Measurements from ENCODE around the gene UQCC2.

Gene UQCC2

GRCh38 chr6:33754222-33754621, 42.7 kb upstream of the UQCC2 start:
- peak overlapping the region in 6 of 11 experiments; percentile 17 to 69 (median 56); a peak in 9 of 22 replicates for H3K4me2 ChIP-seq
- H3K36me3 ChIP-seq, result no peaks in the 10 kb centered on the region
- no peak for TF ChIP-seq Cebpa-rat (IDR thresholded peaks at IDR 0.05)
- H3K27me3 ChIP-seq, result no peaks in the 10 kb centered on the region
- no peak overlapping the region for H3K9ac ChIP-seq
- H3K27ac ChIP-seq, result no peak overlapping the region
- H3K9me3 ChIP-seq (replicated peaks in 1 of 11), result no peaks in the 10 kb centered on the region
- no peak overlapping the region for H3K4me3 ChIP-seq
- H4K20me1 ChIP-seq, result no peaks in the 10 kb centered on the region; a peak in 1 of 22 replicates
- peaks cover 22 to 56% (median 45%) of the 10 kb centered on the region in 10 experiments; a peak in 19 of 20 replicates for H3K4me1 ChIP-seq

- no peaks in the 10 kb centered on the region; a peak in 1 of 22 replicates for H4K20me1 ChIP-seq
- peaks cover 22 to 52% (median 45%) of the 10 kb centered on the region in 10 experiments; a peak in 19 of 20 replicates for H3K4me1 ChIP-seq
- H3K27ac ChIP-seq, result no peak overlapping the region
- no peaks in the 10 kb centered on the region for H3K9me3 ChIP-seq (replicated peaks in 1 of 11)
- no peak overlapping the region for H3K4me3 ChIP-seq
- no peak overlapping the region; a peak in 1 of 22 replicates for H3K9ac ChIP-seq
- peak overlapping the region in 10 of 11 experiments; percentile 53 to 74 (median 69); a peak in 19 of 22 replicates for H3K4me2 ChIP-seq
- no peak for TF ChIP-seq Cebpa-rat (IDR thresholded peaks at IDR 0.05)
- no peaks in the 10 kb centered on the region for H3K36me3 ChIP-seq
- H3K27me3 ChIP-seq, result no peaks in the 10 kb centered on the region
These were observed 41.1 kb upstream of the UQCC2 start for GRCh38 chr6:33752646-33753015.

- H3K9me3 ChIP-seq (replicated peaks in 1 of 11), result no peaks in the 10 kb centered on the region
- no peaks in the 10 kb centered on the region; a peak in 1 of 22 replicates for H4K20me1 ChIP-seq
- peak overlapping the region in 1 of 11 experiments; percentile 11; a peak in 3 of 22 replicates for H3K9ac ChIP-seq
- H3K4me1 ChIP-seq, result peaks cover 22 to 53% (median 45%) of the 10 kb centered on the region in 10 experiments; a peak in 19 of 20 replicates
- H3K27me3 ChIP-seq, result no peaks in the 10 kb centered on the region
- TF ChIP-seq Cebpa-rat (IDR thresholded peaks at IDR 0.05), result no peak
- H3K4me2 ChIP-seq, result peak overlapping the region; percentile 42 to 74 (median 68)
- peak overlapping the region in 5 of 11 experiments; percentile 18 to 43 (median 22); a peak in 4 of 22 replicates for H3K27ac ChIP-seq
- H3K4me3 ChIP-seq, result no peak overlapping the region
- H3K36me3 ChIP-seq, result no peaks in the 10 kb centered on the region
These were observed 40.5 kb upstream of the UQCC2 start for GRCh38 chr6:33751771-33752645.

GRCh38 chr6:33750244-33750991, 38.9 kb upstream of the UQCC2 start:
- TF ChIP-seq Cebpa-rat (IDR thresholded peaks at IDR 0.05), result no peak
- Histone ChIP-seq H4K20me1 (no peaks in the 10 kb centered on the region; a peak in 1 of 22 replicates), H3K4me1 (peaks cover 22 to 62% (median 49%) of the 10 kb centered on the region in 10 experiments; a peak in 19 of 20 replicates), H3K36me3 (no peaks in the 10 kb centered on the region), H3K27me3 (no peaks in the 10 kb centered on the region), H3K4me2 (peak overlapping the region in 10 of 11 experiments; percentile 42 to 74 (median 69); a peak in 20 of 22 replicates), H3K27ac (peak overlapping the region in 5 of 11 experiments; percentile 7 to 35 (median 19); a peak in 6 of 22 replicates), H3K4me3 (no peak overlapping the region), H3K9ac (0 out of 22 replicates have a peak overlapping the region, but pooled peaks of 1 of the 11 experiments have one; percentile 5), H3K9me3 (replicated peaks in 1 of 11) (no peaks in the 10 kb centered on the region)

GRCh38 chr6:33749401-33749800, 37.9 kb upstream of the UQCC2 start:
- Histone ChIP-seq H3K4me1 (peaks cover 22 to 58% (median 41%) of the 10 kb centered on the region in 10 experiments; a peak in 19 of 20 replicates), H3K4me3 (no peak overlapping the region), H3K27me3 (no peaks in the 10 kb centered on the region), H3K36me3 (no peaks in the 10 kb centered on the region), H3K4me2 (peak overlapping the region in 1 of 11 experiments; percentile 7; a peak in 1 of 22 replicates), H3K9ac (no peak overlapping the region), H4K20me1 (no peaks in the 10 kb centered on the region; a peak in 1 of 22 replicates), H3K27ac (no peak overlapping the region), H3K9me3 (replicated peaks in 1 of 11) (no peaks in the 10 kb centered on the region)
- no peak for TF ChIP-seq Cebpa-rat (IDR thresholded peaks at IDR 0.05)

- no peak overlapping the region for H3K9ac ChIP-seq
- H3K27ac ChIP-seq, result no peak overlapping the region
- TF ChIP-seq Cebpa-rat (IDR thresholded peaks at IDR 0.05), result no peak
- peaks cover 0 to 4% (median 0%) of the 10 kb centered on the region in 11 experiments; a peak in 1 of 22 replicates for H4K20me1 ChIP-seq
- no peaks in the 10 kb centered on the region for H3K36me3 ChIP-seq
- peaks cover 22 to 57% (median 41%) of the 10 kb centered on the region in 10 experiments; a peak in 19 of 20 replicates for H3K4me1 ChIP-seq
- no peak overlapping the region for H3K4me2 ChIP-seq
- no peak overlapping the region for H3K4me3 ChIP-seq
- H3K27me3 ChIP-seq, result no peaks in the 10 kb centered on the region
- no peaks in the 10 kb centered on the region for H3K9me3 ChIP-seq (replicated peaks in 1 of 11)
These were observed 37.3 kb upstream of the UQCC2 start for GRCh38 chr6:33748841-33749240.

GRCh38 chr6:33747823-33748222, 36.3 kb upstream of the UQCC2 start:
- H3K9me3 ChIP-seq (replicated peaks in 1 of 11), result no peaks in the 10 kb centered on the region
- no peaks in the 10 kb centered on the region for H3K36me3 ChIP-seq
- H3K4me1 ChIP-seq, result peaks cover 22 to 57% (median 41%) of the 10 kb centered on the region in 10 experiments; a peak in 19 of 20 replicates
- no peak overlapping the region for H3K9ac ChIP-seq
- peaks cover 0 to 5% (median 0%) of the 10 kb centered on the region in 11 experiments; a peak in 1 of 22 replicates for H4K20me1 ChIP-seq
- H3K27me3 ChIP-seq, result no peaks in the 10 kb centered on the region
- no peak overlapping the region for H3K27ac ChIP-seq
- H3K4me3 ChIP-seq, result no peak overlapping the region
- TF ChIP-seq Cebpa-rat (IDR thresholded peaks at IDR 0.05), result no peak
- H3K4me2 ChIP-seq, result no peak overlapping the region

- no peak within 1 kb of the TSS for H3K4me3 ChIP-seq
- H3K27me3 ChIP-seq, result no peaks in the 10 kb centered on the region
- 0 out of 22 replicates have a peak within 1 kb of the TSS, but pooled peaks of 1 of the 11 experiments have one; percentile 18 for H3K9ac ChIP-seq
- peak within 1 kb of the TSS in 7 of 11 experiments; percentile 1 to 36 (median 17); a peak in 5 of 22 replicates for H3K4me2 ChIP-seq
- no peak within 1 kb of the TSS; a peak in 1 of 22 replicates for H3K27ac ChIP-seq
- no peaks in the 10 kb centered on the region for H3K9me3 ChIP-seq (replicated peaks in 1 of 11)
- peaks cover 14 to 46% (median 30%) of the 10 kb centered on the region in 10 experiments; a peak in 19 of 20 replicates for H3K4me1 ChIP-seq
- peaks cover 0 to 5% (median 0%) of the 10 kb centered on the region in 11 experiments; a peak in 1 of 22 replicates for H4K20me1 ChIP-seq
- TF ChIP-seq Cebpa-rat (IDR thresholded peaks at IDR 0.05), result no peak
- H3K36me3 ChIP-seq, result no peaks in the 10 kb centered on the region
These were observed 35.2 kb upstream of the UQCC2 start, which contains the start of gene IP6K3 for GRCh38 chr6:33746651-33747100. TSS of gene IP6K3 (minus strand) at chr6:33746905. CDS start at chr6:33735476, 11,429 bp downstream.

Data from BLaER1 treated with 17β-estradiol and CSF1 and Interleukin-3, amounts not matched to agents 10 nM and 100 nM (cell line).